SK-N-SH (cell line): Measurements from ENCODE around the gene GPD1.

ENCODE experiments used
- CTCF ChIP-seq: fragments of 200-600 bp; sonication (generic); IDR thresholded peaks from 2 replicates; pipeline ENCODE4 v1.6.1; 2017; ENCODE audit warnings: antibody characterized with exemption, mild to moderate bottlenecking, moderate library complexity
- JUND ChIP-seq: IDR thresholded peaks from 2 replicates; pipeline ENCODE4 v1.4.0; 2012
- RXRA ChIP-seq: IDR thresholded peaks from 2 replicates; pipeline ENCODE4 v1.4.0; 2012; ENCODE audit warnings: low read depth, mild to moderate bottlenecking, borderline replicate concordance
- SIN3A ChIP-seq: IDR thresholded peaks from 2 replicates; pipeline ENCODE4 v1.6.1; 2012; ENCODE audit warnings: low read depth, mild to moderate bottlenecking, low read length, moderate library complexity, borderline replicate concordance
- USF2 ChIP-seq: fragments of 150-350 bp; IDR thresholded peaks from 2 replicates; pipeline ENCODE4 v1.6.1; 2017; ENCODE audit warnings: antibody characterized with exemption, low read length, low read depth, borderline replicate concordance
- TF ChIP-seq, protein P1 (sequence below): IDR thresholded peaks from 2 replicates; pipeline ENCODE4 v1.6.1; 2012; ENCODE audit warnings: mild to moderate bottlenecking, low read depth, low read length, moderate library complexity

DNA sequence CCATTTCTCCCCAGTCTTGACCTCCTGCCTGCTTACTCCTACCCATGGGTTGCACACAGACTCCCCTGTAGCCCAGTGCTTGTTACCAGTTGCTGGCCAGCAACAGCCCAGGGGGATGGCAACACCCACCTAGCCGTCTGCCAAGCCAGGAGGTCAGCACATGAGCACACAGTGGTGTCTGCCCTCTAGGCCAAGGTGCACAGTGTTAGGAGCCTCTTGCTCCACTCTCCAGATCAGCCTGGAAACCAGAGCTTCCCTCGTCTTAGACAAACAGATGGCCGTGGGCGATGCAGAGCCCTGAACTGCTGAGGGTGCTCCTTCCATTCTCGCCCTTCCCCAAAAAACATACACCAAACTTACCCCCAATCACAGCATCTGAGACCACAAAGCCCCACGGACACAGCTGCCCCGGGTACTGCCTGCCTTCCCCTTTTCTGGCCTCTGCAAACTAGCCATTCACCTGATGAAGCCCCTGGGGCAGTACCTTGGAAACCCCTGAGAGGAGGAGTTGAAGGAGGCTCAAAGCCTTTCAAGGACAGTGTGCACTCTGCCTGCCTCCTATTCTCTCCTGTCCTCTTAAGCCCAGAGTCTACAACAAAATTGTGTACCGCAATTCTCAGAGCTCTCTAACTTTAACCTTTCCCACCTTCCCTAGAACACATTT is 1.0 kb upstream of the GPD1 start:
- TF ChIP-seq CTCF (no peak), RXRA (no peak), USF2 (no peak), JUND (no peak), SIN3A (no peak)
- TF ChIP-seq, protein P1, sequence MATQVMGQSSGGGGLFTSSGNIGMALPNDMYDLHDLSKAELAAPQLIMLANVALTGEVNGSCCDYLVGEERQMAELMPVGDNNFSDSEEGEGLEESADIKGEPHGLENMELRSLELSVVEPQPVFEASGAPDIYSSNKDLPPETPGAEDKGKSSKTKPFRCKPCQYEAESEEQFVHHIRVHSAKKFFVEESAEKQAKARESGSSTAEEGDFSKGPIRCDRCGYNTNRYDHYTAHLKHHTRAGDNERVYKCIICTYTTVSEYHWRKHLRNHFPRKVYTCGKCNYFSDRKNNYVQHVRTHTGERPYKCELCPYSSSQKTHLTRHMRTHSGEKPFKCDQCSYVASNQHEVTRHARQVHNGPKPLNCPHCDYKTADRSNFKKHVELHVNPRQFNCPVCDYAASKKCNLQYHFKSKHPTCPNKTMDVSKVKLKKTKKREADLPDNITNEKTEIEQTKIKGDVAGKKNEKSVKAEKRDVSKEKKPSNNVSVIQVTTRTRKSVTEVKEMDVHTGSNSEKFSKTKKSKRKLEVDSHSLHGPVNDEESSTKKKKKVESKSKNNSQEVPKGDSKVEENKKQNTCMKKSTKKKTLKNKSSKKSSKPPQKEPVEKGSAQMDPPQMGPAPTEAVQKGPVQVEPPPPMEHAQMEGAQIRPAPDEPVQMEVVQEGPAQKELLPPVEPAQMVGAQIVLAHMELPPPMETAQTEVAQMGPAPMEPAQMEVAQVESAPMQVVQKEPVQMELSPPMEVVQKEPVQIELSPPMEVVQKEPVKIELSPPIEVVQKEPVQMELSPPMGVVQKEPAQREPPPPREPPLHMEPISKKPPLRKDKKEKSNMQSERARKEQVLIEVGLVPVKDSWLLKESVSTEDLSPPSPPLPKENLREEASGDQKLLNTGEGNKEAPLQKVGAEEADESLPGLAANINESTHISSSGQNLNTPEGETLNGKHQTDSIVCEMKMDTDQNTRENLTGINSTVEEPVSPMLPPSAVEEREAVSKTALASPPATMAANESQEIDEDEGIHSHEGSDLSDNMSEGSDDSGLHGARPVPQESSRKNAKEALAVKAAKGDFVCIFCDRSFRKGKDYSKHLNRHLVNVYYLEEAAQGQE: no peak
